SU-DHL-6 (cell line): Measurements from ENCODE around the gene ZRANB2.

Source experiments
- EZH2phosphoT487 ChIP-seq: fragments of 200-600 bp; sonication (generic), shearing (Covaris generic); conservative IDR thresholded peaks from 2 replicates; pipeline ENCODE4 v1.6.1; 2018; ENCODE audit warnings: mild to moderate bottlenecking, antibody characterized with exemption, low read length, moderate library complexity, mixed read lengths
- TF ChIP-seq, protein P1 (sequence below): fragments of 200-600 bp; sonication (generic); IDR thresholded peaks from one replicate; pipeline ENCODE4 v1.5.1; 2017; ENCODE audit warnings: antibody characterized with exemption, mild to moderate bottlenecking, low read length, moderate library complexity; ENCODE audit not compliant: insufficient read depth, poor library complexity, severe bottlenecking

DNA sequence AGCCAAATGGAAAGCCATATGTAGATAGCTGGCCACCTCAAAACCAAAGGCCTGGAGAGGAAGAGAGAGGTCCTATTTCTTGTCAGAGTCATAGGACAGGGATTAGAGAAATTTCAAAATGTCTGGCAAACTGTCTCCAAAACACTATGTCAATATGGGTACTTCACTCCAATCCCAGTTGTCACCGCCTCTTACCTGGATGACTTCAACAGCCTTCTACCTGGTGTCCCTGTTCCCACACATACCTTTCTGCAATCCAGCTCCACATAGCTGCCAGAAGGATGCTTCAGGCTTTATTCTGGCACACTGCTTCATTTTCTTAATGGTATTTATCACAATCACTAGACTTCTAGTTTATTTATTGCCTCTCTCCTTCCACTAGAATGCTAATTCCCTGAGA, 47.7 kb downstream of the ZRANB2 start:
- TF ChIP-seq, protein P1, sequence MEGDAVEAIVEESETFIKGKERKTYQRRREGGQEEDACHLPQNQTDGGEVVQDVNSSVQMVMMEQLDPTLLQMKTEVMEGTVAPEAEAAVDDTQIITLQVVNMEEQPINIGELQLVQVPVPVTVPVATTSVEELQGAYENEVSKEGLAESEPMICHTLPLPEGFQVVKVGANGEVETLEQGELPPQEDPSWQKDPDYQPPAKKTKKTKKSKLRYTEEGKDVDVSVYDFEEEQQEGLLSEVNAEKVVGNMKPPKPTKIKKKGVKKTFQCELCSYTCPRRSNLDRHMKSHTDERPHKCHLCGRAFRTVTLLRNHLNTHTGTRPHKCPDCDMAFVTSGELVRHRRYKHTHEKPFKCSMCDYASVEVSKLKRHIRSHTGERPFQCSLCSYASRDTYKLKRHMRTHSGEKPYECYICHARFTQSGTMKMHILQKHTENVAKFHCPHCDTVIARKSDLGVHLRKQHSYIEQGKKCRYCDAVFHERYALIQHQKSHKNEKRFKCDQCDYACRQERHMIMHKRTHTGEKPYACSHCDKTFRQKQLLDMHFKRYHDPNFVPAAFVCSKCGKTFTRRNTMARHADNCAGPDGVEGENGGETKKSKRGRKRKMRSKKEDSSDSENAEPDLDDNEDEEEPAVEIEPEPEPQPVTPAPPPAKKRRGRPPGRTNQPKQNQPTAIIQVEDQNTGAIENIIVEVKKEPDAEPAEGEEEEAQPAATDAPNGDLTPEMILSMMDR: no peak
- no peak for TF ChIP-seq EZH2phosphoT487
